Activated T-cell treated with anti-CD3 and anti-CD28 coated beads, Interleukin-2, amount 50 U/mL, for 48 hours (primary cell): ENCODE data around the gene PIGR.

Experiments used
- DNase-seq, 2 experiments: peaks; one replicate each; pipeline ENCODE4 v3.0.0-alpha.2; 2020

The PIGR gene

GRCh38 chr1:206946261-206946660, at the start of gene PIGR:
Gene PIGR (minus strand): TSS chr1:206946466. CDS start chr1:206940531, 5,935 bp downstream.
- DNase-seq, result no peak

- no peak for DNase-seq
Observed at GRCh38 chr1:206992790-206993189, 46.5 kb upstream of the PIGR start.

GRCh38 chr1:206987873-206988272, 41.6 kb upstream of the PIGR start:
- DNase-seq, result no peak

- no peak for DNase-seq
Observed at GRCh38 chr1:206986885-206987284, 40.6 kb upstream of the PIGR start.

GRCh38 chr1:206986402-206986801, 40.1 kb upstream of the PIGR start:
- DNase-seq, result no peak

GRCh38 chr1:206985162-206985749, 39.0 kb upstream of the PIGR start:
- DNase-seq, result no peak

- DNase-seq, result peak; percentile 70 to 74
Observed at GRCh38 chr1:206982216-206982615, 36.0 kb upstream of the PIGR start.

- no peak for DNase-seq
Observed at GRCh38 chr1:206979379-206980043, 33.2 kb upstream of the PIGR start.

- no peak for DNase-seq
Observed at GRCh38 chr1:206978259-206978658, 32.0 kb upstream of the PIGR start.

- DNase-seq, result no peak
Observed at GRCh38 chr1:206975306-206975705, 29.0 kb upstream of the PIGR start.

GRCh38 chr1:206974140-206974539, 27.9 kb upstream of the PIGR start:
- no peak for DNase-seq

GRCh38 chr1:206972728-206973127, 26.5 kb upstream of the PIGR start:
- DNase-seq, result no peak

GRCh38 chr1:206971029-206971655, 24.9 kb upstream of the PIGR start:
- no peak for DNase-seq

GRCh38 chr1:206970446-206970845, 24.2 kb upstream of the PIGR start, which contains the start of gene FCAMR:
Gene FCAMR (minus strand): TSS chr1:206970460. CDS start chr1:206970125, 335 bp downstream.
- no peak for DNase-seq

GRCh38 chr1:206969090-206969489, 22.8 kb upstream of the PIGR start:
- DNase-seq, result no peak

GRCh38 chr1:206967096-206967849, 21.0 kb upstream of the PIGR start:
- no peak for DNase-seq

GRCh38 chr1:206965781-206966180, 19.5 kb upstream of the PIGR start:
- DNase-seq, result no peak

GRCh38 chr1:206963740-206964139, 17.5 kb upstream of the PIGR start:
- DNase-seq, result no peak

GRCh38 chr1:206963119-206963712, 16.9 kb upstream of the PIGR start:
- DNase-seq, result no peak

- no peak for DNase-seq
Observed at GRCh38 chr1:206962272-206962671, 16.0 kb upstream of the PIGR start.

GRCh38 chr1:206961668-206962067, 15.4 kb upstream of the PIGR start:
- DNase-seq, result no peak

- no peak for DNase-seq
Observed at GRCh38 chr1:206960676-206961386, 14.6 kb upstream of the PIGR start.
